Measurements from ENCODE around the gene TLK1. TPM values are rescaled to one million over a fixed set of nuclear protein-coding genes. Genes with fewer than 3 reads are reported as not detected.
"Not testable (repeated sequence)": the region's sequence is repeated elsewhere in the genome, so short reads cannot be mapped to it uniquely, and the experiment has no call there.

The TLK1 gene
- total RNA-seq, 1 donor from 2014 or later: 32.2 TPM

- Histone ChIP-seq H3K27ac (no peak overlapping the region), H3K9me3 (no peaks in the 10 kb centered on the region)
- intact Hi-C loops (cut with DNase I): no loop called here
These were observed 6.8 kb upstream of the TLK1 start for GRCh38 chr2:171167352-171167997.

DNA sequence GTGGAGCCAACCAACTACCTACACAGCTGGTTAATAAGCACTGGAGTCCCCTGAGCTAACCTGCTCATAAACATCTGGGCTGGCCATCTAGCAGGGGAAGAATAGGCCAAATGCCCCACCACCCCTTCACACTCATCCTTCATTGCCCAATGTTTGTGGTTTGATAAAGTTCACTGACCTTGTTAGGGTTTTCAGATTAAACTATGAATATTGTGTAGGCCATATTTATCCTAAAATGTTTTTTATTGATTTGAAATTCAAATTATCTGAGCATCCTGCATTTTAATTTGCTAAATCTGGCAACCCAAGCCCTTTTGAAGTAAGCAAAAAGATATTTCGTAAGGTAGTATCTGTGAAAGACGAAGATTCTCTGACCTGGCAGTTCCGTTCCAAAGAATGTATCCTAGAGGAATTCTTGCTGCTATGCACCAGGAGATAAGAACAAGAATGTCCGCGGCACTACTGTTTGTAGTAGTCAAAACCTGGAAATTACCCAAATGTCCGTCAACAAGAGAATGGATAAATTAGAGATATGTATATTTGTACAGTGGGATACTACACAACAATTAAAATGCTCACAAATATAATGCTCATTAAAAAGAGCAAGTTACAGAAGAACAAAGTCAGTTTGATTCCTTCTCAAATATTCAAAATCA, 5.8 kb upstream of the TLK1 start:
- intact Hi-C loops (cut with DNase I): no loop called here

More at GRCh38 chr2:171167352-171167997, 6.8 kb upstream of the TLK1 start:
- no peak for DNase-seq (ENCODE audit: low spot score in 2 of 2)
- Histone ChIP-seq H3K4me1 (no peaks in the 10 kb centered on the region), H3K36me3 (no peaks in the 10 kb centered on the region), H3K4me3 (no peak overlapping the region), H3K27me3 (no peaks in the 10 kb centered on the region)
- no peak for TF ChIP-seq CTCF (IDR thresholded peaks at IDR 0.05)

DNA sequence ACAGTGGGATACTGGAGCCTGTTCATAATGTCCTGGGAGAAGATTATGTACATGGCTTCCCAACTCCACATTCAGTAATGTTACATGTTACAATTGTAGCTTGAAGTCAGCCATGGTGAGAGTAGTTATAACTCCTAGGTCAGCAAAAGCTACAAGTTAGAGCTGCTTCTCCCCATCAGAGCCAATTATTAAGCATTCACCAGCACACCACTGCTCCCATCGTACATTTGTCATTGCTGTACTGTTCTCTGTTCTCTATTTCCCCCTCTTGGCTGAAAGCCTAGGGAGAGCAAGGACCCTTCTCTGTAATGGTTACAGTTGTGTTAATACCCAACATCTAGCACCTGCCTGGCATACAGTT, 5.3 kb upstream of the TLK1 start:
- no peak for TF ChIP-seq CTCF (IDR thresholded peaks at IDR 0.05)
- Histone ChIP-seq H3K4me1 (no peaks in the 10 kb centered on the region), H3K27ac (no peak overlapping the region), H3K27me3 (no peaks in the 10 kb centered on the region), H3K4me3 (no peak overlapping the region), H3K9me3 (no peaks in the 10 kb centered on the region), H3K36me3 (no peaks in the 10 kb centered on the region)
- no peak for DNase-seq (ENCODE audit: low spot score in 2 of 2)
- intact Hi-C loops (cut with DNase I): no loop called here

More for the DNA sequence above, 5.8 kb upstream of the TLK1 start:
- no peaks in the 10 kb centered on the region for H3K36me3 ChIP-seq
- DNase-seq (ENCODE audit: low spot score in 2 of 2): no peak
- TF ChIP-seq CTCF (IDR thresholded peaks at IDR 0.05): no peak
- no peak overlapping the region for H3K4me3 ChIP-seq
- H3K27ac ChIP-seq: no peak overlapping the region
- H3K9me3 ChIP-seq: no peaks in the 10 kb centered on the region
- H3K4me1 ChIP-seq: no peaks in the 10 kb centered on the region
- no peaks in the 10 kb centered on the region for H3K27me3 ChIP-seq

DNA sequence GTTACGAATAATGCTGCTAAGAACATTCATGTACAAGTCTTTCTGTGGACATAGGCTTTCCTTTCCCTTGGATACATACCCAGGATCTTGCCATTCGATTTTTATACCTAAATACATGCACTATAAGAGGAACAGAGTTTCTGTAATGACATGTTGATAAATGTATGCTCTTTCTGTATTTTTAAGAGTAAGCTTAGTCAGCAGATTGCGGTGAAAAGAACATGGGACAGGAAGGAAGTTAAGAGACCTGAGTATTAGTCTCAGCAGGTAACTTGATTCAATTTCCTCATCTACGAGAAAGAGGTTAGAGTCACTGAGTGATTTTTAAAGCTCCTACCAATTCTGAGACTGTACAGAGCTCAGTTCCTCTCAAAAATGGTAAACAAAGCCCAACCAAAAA, 2.6 kb upstream of the TLK1 start:
- Histone ChIP-seq H3K9me3 (no peaks in the 10 kb centered on the region), H3K4me1 (peaks cover 0 to 3% of the 10 kb centered on the region in 2 donors), H3K27me3 (no peaks in the 10 kb centered on the region), H3K36me3 (no peaks in the 10 kb centered on the region), H3K4me3 (no peak overlapping the region), H3K27ac (no peak overlapping the region)
- no peak for TF ChIP-seq CTCF (IDR thresholded peaks at IDR 0.05)
- intact Hi-C loops (cut with DNase I): loop anchor here (5.0 kb wide), 3 partner anchors 254 to 359 kb away; partner anchors contain the start of genes CYBRD1, DCAF17 and METTL8
- DNase-seq (ENCODE audit: low spot score in 2 of 2): no peak

- H3K4me1 ChIP-seq; H3K9me3 ChIP-seq; DNase-seq (ENCODE audit: low spot score in 2 of 2); H3K27me3 ChIP-seq; H3K27ac ChIP-seq; H3K4me3 ChIP-seq; H3K36me3 ChIP-seq: not testable (repeated sequence)
- intact Hi-C loops (cut with DNase I): loop anchor here (5.0 kb wide), 3 partner anchors 255 to 360 kb away; partner anchors contain the start of genes CYBRD1, DCAF17 and METTL8
These were observed 2.0 kb upstream of the TLK1 start for GRCh38 chr2:171162522-171163197.

All from ascending aorta (tissue), 2 donors.